HG02798 (cell line): ENCODE measurements around the gene INSL3.
A peak's percentile ranks its signal among the peaks of the same experiment; 100 is the strongest.

Source experiments
- ATAC-seq: cut with Tn5 transposase; IDR thresholded peaks from one replicate; pipeline ENCODE4 v1.9.1; 2021; ENCODE audit warnings: mild to moderate bottlenecking; ENCODE audit not compliant: unreplicated experiment, poor library complexity

INSL3 gene, protein sequence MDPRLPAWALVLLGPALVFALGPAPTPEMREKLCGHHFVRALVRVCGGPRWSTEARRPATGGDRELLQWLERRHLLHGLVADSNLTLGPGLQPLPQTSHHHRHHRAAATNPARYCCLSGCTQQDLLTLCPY

DNA sequence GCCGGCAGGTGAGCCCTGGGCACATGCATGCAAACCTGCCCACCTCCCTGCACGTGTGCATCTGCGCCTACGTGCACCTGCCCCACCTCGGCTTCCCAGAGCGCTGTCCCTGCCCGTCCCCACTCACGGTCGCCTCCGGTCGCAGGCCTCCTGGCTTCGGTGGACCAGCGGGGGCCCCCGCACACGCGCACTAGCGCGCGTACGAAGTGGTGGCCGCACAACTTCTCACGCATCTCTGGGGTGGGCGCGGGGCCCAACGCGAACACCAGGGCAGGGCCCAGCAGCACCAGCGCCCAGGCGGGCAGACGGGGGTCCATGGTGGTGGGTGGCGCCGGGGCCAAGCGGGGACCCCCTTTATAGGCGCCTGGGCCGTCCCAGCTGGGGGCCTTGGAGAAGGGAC, at the start of gene INSL3:
TSS of gene INSL3 (minus strand) at position 330 of the 400 bp plus-strand sequence. CDS start at position 317, 13 bp downstream.
- ATAC-seq: no peak

DNA sequence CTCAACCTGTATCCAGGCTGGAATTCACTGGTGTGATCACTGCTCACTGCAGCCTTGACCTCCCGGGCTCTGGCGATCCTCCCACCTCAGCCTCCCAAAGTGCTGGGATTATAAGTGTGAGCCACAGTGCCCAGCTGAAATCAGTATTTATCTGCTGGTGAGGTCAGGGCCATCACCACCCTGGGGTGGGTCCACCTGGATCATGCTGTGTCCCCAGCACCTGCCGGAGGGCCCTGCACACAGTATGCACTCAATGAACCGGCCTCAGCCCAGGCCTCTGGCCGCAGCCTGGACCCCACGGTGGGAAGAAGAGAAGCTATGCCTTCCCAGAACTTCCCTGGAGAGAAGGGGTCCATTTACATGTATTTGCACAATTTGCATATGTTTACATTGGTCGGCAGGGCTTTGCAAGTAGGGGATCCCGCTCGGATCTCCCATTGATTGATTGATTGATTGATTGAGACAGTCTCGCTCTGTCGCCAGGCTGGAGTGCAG, 47.8 kb upstream of the INSL3 start:
- no peak for ATAC-seq

DNA sequence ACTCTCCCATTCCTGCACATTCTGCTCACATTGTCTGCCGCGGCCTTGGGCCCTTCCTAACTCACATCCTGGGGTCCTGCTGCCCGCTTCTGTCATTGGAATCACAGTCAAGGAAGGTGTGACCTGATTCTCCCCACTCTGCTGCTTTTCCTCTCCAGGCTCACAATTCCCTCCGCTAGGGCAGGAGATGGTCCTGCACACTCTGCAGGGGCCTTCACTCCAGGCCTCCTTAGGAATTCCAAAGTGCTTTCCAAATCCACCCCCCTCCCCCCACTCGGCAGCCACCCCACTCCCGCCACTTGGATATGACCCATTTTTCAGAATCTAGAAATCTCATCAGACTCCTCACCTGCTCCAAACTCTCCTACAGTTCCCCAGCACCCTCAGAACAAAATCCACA, 47.4 kb upstream of the INSL3 start:
- no peak for ATAC-seq

DNA sequence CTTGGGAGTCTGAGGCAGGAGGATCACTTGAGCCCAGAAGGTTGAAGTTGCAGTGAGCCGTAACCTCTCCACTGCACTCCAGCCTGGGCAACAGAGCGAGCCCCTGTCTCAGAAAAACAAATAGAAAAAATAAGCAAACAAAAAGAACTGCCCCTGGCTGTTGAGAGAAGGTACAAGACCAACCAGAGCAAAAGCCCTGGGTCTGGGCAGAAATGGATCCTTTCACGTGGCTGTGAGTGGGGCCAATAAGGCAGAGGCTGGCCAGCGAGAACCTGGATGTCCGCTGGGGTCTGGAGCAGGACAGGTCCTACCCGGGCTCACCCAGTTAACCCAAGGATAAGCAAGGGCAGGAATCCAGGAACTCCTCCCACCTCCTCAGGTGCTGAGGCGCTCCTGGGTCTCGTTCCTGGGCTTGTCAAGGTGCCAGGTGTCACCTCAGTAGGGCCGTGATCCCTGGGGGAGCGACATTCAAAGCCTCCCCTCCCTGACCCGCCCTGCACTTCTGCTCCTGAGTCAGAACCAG, 45.7 kb upstream of the INSL3 start:
- no peak for ATAC-seq

DNA sequence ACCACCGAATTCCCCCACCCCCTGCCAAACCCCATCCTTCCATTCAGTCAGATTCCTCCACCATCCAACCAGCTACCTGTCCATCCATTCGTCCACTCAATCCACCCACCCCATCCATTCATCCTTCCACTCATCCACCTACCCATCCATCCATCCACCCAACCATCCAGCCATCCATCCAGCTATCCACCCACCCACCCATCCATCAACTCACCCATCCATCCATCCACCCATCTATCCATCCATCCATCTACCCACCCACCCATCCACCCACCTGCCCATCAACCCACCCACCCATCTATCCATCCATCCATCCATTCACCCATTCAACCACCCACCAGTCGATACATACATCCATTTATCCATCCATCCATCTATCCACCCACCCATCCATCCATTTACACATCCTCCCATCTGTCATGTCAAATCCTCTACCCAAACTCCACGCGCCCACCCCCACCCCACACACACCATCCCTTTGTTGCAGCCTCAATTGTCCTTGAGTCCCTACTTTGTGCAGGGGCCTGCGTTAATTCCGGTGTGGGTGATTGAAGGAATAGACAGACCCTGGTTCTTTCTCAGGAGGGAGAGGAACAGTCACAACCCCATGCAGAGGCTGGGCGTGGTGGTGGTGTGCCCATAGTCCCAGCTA, 45.1 kb upstream of the INSL3 start:
- ATAC-seq: no peak

DNA sequence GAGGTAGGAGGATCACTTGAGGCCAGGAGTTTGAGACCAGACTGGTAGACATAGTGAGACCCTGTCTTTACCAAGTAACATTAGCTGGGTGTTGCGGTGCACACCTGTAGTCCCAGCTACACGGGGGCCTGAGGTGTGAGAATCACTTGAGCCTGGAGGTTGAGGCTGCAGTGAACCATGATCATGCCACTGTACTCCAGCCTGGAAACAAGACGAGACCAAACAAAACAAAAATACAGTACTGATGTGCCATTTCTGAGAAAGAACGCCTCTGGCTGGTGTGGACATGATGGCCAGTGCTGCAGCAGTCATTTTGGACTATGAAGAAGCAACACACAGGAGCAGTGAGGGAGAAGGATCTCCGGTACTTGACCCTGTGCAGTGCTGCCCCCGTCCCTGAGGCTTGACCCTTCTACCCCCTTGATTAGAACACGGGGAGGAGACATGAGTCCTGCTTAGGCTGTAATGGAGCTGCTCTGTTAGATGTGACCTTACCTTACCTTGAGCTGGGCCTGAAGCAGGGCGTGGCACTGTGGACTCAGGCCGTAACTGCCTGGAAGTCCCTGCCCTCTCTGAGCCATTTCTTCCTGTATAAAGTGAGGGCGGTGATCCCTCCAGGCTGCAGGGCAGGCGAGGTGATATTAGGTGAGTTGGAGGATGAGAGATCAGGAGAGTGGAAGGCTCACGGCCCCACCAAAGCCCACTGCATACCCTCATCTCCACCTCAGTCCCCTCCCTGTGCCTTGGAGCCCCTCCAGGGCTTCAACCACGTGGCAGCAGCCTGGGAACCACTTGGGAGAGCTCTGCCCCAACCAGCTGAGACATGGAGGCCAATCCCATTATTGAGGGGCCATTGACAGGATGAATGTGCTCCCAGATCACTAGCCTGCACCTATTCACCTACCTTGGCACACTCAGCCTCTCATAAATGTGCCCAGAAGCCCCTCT, 44.3 kb upstream of the INSL3 start:
- no peak for ATAC-seq

DNA sequence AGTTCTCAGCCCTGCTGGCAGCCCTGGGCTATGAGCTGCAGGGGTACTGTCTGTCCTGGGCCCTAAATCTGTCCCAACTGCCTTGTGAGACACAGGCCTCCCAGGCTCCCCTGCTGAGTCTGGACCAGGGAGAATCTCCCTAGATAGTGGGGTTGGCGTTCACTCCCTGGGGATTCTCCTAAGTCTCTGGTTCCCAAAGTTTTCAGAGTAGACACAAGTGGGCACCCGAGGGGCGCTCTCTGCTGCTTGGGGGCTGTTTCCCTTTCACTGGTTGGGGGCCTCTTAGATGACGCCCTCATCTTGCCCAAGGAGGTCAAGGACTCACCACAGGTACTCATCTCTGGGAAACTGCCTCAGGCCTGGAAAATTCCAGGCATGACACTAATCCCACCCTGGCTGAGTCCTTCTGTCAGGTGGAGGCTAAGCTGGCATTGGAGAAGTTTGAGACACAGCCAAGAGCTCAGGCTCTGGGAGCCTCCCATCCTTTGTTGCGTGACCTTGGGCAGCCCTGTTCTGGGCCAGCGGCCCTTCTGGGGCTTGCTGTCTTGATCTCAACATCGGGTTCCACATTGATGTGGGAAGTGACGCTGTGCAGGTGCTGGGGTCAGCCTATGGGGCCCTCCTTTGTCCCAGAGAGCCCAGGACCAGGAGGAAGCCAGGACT, 42.3 kb upstream of the INSL3 start:
- ATAC-seq: no peak

DNA sequence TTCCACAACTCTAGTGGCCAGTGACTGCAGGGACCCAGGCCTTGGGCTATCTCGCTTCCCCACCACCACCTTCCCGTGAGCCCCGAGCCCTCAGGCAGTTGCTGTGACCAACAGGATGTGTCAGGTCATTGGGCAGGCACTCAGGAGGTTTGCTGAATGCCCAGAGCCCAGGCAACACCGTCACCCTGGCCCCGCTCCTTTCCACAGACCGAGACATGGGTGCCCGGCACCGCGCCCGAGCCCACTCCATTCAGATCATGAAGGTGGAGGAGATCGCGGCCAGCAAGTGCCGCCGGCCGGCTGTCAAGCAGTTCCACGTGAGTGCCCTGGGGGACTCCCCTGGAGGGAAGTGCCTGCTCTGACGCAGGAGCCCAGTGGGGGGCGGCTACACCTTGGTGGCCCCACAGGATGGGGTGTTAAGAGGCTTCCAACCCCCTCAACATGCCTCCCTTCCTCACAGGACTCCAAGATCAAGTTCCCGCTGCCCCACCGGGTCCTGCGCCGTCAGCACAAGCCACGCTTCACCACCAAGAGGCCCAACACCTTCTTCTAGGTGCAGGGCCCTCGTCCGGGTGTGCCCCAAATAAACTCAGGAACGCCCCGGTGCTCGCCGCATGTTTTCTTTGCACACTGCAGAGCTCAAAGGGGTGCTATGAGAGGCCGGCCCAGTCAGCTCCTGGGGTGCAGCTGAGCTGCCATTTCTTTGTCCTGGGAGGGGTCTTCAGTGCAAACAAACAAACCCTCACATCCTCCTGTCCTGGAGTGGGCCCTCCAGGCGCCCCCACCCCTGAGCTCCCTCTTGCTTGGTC, 41.6 kb upstream of the INSL3 start:
- ATAC-seq: no peak

DNA sequence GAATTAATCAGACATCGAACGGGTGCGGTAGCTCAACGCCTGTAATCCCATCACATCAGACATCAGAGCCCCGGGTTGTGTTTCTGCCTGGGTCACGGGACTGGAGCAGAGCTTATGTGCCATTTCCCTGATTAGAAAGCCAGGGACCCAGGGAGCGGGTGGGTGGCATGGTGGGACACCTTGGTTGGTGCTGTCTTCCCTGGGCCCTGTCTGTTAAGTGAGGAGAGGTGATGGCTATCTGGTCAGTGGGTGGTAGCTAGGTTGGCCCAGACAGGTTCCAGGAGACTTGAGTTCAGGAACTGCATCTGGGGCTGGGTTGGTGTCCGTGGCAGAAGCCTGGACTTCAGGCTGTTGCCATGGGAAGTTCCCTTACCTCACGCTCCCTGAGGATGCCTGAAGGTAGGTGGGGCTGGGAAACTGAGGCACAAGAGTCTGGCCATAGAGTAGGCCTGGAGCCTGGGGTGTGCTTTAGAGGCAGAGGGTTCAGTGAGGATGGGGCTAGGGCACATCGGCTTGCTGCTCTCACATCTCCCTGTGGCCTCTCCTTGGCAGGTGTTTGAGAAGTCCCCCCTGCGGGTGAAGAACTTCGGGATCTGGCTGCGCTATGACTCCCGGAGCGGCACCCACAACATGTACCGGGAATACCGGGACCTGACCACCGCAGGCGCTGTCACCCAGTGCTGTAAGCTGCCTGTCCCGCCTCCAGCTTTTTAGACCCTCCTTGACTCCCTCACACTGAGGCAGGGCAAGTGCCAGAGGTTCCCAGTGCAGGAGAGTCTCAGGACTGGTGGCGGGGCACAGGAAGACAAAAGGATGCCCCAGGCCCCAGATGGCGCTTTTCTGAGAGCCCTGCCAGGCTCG, 40.5 kb upstream of the INSL3 start:
- ATAC-seq: no peak

DNA sequence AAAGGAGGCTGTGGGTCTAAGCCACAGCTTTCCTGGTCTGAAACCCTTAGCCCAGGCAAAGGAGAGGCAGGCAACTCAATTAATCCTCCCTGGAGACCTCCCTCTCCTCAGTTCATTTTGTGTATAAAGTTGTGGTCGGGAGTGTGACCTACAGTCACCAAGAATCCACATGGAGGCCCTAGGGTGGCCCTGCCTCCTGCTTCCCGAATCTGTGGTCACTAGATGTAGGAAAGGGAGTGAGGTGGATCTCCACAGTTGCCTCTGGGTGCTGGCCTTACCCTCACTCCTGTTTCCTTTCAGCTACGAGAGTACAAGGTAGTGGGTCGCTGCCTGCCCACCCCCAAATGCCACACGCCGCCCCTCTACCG, 39.7 kb upstream of the INSL3 start:
- ATAC-seq: no peak

DNA sequence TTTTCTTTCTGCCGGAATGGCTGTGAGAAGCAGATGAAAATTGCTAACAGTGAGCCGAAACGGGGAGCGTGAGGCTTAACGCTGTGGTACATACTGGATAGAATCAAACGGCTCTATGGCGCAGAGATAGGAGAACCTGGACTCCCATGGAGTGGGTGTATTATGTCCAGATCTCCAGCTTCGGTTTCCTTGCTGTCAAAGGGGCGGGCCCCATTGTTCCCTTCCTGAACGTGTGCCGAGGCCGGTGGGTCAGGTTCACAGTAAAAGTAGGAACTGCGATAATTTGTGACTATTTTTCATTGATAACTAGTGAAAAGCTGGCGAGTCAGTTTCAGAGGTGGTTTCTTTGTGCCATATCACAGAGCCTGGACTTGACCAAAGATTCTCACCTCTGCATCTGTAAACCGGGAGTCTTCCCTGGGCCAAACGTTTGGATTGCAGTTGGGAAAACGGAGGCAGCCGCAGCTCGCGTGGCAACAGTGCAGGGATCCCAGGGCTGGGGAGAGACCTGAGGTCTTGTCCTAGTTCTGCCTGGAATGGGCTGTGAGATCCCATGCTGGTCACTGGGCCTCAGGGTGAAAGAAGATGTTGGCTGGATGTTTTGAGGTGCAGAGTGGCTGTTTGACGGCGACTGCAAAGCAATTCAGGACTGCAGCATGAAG, 39.1 kb upstream of the INSL3 start:
- ATAC-seq: no peak

DNA sequence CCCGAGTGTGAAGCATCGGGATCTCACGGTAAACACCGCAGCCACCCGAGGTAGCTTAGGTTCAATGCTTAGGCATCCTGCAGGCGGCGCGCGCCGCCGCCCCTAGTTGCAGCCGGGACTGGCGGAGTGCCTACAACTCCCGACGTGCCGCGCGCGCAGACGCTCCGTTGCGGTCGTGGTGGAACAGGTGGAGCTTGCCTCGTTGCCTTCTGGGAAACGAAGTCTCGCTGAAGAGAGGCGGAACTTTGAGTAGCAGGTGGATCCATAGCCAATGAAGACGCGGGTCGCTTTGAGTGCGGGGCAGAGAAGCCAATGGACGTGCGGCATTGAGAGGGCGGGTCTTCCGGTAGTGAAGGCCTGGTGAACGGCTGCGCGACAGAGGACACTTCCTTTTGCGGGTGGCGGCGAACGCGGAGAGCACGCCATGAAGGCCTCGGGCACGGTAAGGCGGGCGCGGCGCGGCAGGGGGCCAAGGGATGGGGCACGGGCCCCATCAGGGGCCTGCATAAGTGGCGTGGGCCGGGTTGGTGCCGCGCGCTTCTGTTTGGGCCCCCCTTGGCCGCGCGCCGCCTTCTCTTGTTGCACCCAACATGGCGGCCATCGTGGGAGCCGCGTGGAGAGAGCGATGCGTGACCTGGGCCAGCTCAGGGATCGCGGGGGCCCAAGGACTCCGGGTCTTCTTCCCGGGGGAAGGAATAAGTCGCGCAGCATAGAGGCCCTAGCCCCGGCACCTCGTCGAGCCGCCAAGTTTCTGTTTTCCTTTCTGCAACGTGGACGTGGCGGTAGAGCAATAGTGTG, 38.4 kb upstream of the INSL3 start, which contains the start of gene RPL18A:
TSS of gene RPL18A (plus strand) at position 378 of the 798 bp plus-strand sequence. CDS start at position 425, 47 bp downstream.
- ATAC-seq: peak; percentile 98

DNA sequence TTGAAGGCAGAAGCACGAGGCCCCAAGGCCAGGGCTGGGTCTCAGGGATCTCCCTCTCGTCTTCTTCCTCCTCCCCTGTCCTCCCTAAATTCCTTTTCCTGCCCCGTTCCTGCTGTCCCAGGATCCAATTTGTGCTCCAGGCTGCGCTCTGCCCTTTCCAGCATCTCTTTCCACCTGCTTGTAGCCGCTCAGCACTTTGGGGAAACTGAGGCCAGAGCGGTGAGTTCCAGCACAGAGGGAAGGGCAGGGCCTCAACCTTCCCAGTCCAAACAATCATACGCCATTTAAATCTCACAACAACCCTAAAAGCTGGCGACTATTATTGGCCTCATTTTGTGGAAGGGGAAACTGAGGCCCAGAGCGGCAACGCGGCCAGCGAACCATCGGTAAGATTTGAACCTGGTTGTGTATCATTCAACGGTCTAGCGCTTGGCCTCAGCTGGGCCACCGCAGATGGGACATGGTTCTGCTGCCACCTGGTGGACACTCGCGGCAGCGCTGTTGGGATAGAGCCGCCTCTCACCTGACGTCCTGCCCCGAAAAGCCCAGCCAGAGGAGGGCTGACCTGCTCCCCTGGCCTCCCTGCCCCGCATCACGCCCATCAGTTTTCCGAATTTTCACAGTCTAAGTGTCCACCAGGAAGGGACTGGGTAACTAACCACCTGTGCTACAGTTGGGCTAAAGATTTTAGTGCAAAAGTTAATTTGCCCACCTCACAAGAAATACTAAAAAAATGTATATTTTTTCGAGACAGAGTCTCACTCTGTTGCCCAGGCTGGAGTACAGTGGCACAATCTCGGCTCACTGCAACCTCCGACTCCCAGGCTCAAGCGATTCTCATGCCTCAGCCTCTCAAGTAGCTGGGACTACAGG, 34.2 kb upstream of the INSL3 start:
- peak; percentile 20 for ATAC-seq

DNA sequence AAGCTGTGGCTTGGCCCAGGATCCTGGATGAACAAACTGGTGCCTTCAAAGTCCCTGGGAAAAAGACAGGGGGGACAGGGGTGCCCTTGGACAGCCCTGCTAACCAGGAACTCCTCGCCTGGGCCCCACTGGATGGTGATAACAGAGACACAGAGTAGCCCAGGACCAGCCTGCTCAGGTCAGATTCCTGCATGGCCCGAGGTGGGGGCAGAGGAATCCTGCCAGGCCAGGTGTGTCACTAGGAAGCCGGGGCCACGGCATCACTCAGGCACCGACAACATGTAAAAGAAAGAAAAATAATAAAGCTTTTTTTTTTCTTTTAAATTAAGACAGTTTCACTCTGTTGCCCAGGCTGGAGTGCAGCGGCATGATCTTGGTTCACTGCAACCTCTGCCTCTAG, 32.7 kb upstream of the INSL3 start:
- no peak for ATAC-seq

DNA sequence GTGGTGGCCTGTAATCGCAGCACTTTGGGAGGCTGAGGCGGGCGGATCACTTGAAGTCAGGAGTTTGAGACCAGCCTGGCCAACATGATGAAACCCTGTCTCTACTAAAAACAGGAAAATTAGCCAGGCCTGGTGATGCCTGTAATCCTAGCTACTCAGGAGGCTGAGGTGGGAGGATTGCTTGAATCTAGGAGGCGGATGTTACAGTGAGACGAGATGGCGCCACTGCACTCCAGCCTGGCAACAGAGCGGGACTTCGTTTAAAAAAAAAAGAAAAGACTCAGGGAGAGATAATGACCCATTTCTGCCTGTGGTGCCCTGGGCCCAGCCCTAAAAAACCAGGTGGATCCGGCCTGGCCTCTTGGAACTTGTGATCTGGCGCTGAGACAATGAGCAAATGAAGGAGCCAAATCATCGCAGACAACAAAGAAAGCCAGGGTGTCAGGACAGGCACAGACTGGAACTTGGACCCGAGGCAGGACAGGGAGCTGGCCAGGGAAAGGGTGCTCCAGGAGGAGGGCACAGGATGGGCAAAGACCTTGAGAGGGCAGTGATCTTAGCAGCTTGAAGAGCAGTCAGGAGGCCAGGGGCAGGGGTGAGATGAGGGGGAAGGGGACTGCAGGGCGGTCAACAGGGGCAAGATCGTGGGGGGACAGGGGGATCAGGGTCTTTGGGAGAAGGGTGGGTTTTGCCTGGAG, 27.4 kb upstream of the INSL3 start:
- ATAC-seq: no peak
